Activated T-helper 17 cell treated with anti-CD3 and anti-CD28 coated beads, Interleukin-2, amount 50 U/mL, for 72 hours (primary cell): ENCODE measurements around the gene DPP7. TPM values are rescaled to one million over a fixed set of nuclear protein-coding genes. Genes with fewer than 3 reads are reported as not detected.

Experiments
- ATAC-seq: fragments of 150-1000 bp; cut with Tn5 transposase; replicated peaks from 2 replicates; pipeline ENCODE4 v1.10.0; 2021; ENCODE audit warnings: mild to moderate bottlenecking, moderate library complexity
- H3K27ac Mint-ChIP-seq: one replicate; pipeline ENCODE4 v1.8.0; 2022; ENCODE audit warnings: mixed read lengths
- H3K27me3 Mint-ChIP-seq: one replicate; pipeline ENCODE4 v1.8.0; 2022; ENCODE audit warnings: mixed read lengths
- H3K36me3 Mint-ChIP-seq: one replicate; pipeline ENCODE4 v1.8.0; 2022; ENCODE audit warnings: low read depth, mild to moderate bottlenecking, mixed read lengths
- H3K4me1 Mint-ChIP-seq: one replicate; pipeline ENCODE4 v1.8.0; 2022; ENCODE audit warnings: mixed read lengths
- H3K4me3 Mint-ChIP-seq: one replicate; pipeline ENCODE4 v1.8.0; 2022; ENCODE audit warnings: mild to moderate bottlenecking, mixed read lengths
- H3K9me3 Mint-ChIP-seq: one replicate; pipeline ENCODE4 v1.8.0; 2022; ENCODE audit warnings: mixed read lengths
- total RNA-seq, 2 donors: library from RNA; stranded (reverse); gene quantifications; one replicate each; pipeline ENCODE4 v1.2.3, GENCODE V29; 2022

The DPP7 gene
- total RNA-seq, 2 donors from 2014 or later = 219 to 255 TPM

DNA sequence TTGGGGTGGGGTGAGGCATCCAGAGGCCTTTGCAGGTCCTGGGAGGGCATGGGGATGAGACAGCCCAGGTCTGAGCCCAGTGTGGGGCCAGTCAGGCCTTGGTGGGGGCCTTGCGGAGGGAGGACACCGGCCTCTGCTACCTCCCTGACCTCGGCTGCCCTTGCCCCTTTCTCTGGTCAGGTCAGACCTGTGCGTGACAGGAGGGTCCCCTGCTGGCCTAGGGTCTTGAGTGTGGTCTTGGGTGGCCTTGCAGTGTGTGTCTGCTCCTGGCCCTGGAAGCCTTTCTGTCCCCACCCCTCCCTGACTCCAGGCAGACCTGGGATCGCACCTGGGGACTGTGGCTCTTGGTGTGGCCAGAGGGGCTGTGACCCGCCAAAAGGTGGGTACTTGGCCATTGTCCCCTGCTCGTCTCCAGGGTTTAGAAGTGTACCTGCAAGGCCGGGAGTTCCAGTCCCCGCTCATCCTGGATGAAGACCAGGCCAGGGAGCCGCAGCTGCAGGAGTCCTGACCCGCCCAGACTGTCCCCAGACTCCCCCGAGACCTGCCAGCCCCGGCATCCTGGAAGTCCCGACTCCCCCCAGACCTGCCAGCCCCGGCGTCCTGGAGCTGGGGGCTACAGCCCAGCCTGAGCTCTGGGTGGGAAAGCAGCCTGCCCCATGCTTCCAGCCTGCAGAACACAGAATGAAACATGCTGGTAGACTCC, 32.2 kb downstream of the DPP7 start:
- no peak for ATAC-seq
- no peaks in the 10 kb centered on the region for H3K27me3 Mint-ChIP-seq
- peaks cover 40% of the 10 kb centered on the region for H3K36me3 Mint-ChIP-seq
- peaks cover 12% of the 10 kb centered on the region for H3K4me1 Mint-ChIP-seq
- no peaks in the 10 kb centered on the region for H3K9me3 Mint-ChIP-seq
- no peak overlapping the region for H3K27ac Mint-ChIP-seq
- H3K4me3 Mint-ChIP-seq = no peak overlapping the region

DNA sequence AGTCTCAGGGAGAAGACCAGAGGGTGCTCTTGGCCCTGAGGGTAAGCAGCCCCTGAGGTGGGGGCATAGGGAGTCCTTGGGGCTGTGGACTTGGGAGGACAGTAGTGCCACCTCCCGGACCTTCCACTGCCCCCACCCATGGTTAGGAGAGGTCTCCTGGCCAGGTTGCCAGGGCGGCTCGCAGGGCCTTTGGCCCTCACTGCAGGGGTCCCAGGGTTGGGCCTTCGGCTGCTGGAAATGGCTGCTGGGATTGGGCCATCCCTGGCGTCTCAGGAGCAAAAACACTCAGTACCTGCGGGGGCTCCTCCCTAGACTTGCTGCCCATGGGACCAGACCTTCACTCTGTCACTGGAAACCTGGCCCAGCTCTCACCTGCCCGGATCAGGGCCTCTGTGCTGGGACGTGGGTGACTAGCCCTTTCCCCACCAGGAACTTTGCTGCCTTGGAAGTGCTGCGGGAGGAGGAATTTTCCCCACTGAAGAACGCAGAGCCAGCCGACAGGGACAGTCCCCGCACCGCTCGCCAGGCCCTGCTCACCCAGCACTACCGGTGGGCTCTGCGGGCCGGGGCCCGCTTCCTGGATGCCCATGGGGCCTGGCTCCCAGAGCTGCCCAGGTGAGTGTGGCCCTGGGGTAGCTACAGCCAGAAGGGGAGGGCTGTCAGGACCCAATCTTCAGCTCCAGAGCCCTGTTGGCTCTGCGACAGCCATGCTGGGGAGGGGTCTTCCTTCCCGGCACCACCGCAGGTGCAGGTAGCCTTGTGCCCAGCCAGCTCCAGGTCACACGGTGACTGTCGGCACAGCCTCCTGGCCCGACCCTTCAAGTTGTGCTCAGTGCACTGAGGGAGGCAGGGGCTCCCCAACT, 34.0 kb downstream of the DPP7 start:
- peaks cover 12% of the 10 kb centered on the region for H3K4me1 Mint-ChIP-seq
- peaks cover 40% of the 10 kb centered on the region for H3K36me3 Mint-ChIP-seq
- no peak overlapping the region for H3K4me3 Mint-ChIP-seq
- no peaks in the 10 kb centered on the region for H3K9me3 Mint-ChIP-seq
- no peak for ATAC-seq
- no peaks in the 10 kb centered on the region for H3K27me3 Mint-ChIP-seq
- H3K27ac Mint-ChIP-seq = no peak overlapping the region

DNA sequence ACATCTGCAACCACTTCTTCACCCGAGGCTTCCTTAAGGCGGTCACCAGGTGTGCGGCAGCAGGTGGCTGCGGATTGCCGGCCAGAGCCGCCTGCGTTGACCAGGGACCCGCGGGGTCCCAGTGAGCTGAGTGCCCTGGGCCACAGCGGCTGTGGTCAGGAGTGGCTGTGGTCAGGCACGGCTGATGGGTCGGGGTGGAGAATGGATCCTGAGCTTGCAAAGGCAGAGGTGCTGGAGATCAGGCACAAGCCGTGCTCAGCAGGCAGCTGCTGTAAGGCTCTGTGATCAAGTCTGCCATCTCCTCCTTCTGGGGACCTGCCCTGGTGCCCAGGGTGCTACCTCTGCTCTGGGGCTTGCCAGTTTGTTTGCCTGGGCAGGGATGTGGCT, 35.1 kb downstream of the DPP7 start:
- no peaks in the 10 kb centered on the region for H3K27me3 Mint-ChIP-seq
- no peak overlapping the region for H3K27ac Mint-ChIP-seq
- no peaks in the 10 kb centered on the region for H3K9me3 Mint-ChIP-seq
- ATAC-seq = no peak
- H3K4me1 Mint-ChIP-seq = peaks cover 8% of the 10 kb centered on the region
- H3K36me3 Mint-ChIP-seq = peaks cover 40% of the 10 kb centered on the region
- peak overlapping the region; percentile 53 for H3K4me3 Mint-ChIP-seq

DNA sequence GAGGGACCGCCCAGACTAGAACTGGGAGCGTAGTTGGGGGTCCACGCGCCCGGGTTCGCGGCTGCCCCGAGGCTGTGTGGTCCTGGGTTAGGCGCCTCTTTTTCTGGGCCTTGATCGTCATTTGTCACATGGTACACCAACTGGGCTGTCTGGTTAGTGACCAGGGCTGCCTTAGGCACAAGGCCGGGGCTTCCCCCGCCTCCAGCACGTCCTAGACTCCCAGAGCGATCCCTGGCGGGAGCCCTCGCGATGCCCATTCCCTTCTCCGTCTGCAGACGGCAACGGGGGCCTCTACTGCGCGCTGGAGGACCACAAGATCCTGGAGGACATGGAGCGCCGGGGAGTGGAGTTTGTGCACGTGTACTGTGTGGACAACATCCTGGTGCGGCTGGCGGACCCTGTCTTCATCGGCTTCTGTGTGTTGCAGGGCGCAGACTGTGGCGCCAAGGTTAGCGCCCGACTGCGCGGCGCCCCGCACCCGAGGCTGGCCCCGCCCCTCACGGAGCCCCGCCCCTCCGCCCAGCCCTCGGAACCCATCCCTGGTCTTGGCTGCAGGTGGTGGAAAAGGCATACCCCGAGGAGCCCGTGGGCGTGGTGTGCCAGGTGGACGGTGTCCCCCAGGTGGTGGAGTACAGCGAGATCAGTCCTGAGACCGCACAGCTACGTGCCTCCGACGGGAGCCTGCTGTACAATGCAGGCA, 35.7 kb downstream of the DPP7 start:
- ATAC-seq = no peak
- Mint-ChIP-seq H3K4me3 (peak overlapping the region; percentile 53), H3K9me3 (no peaks in the 10 kb centered on the region), H3K27ac (no peak overlapping the region), H3K36me3 (peaks cover 39% of the 10 kb centered on the region), H3K4me1 (peaks cover 6% of the 10 kb centered on the region), H3K27me3 (no peaks in the 10 kb centered on the region)

DNA sequence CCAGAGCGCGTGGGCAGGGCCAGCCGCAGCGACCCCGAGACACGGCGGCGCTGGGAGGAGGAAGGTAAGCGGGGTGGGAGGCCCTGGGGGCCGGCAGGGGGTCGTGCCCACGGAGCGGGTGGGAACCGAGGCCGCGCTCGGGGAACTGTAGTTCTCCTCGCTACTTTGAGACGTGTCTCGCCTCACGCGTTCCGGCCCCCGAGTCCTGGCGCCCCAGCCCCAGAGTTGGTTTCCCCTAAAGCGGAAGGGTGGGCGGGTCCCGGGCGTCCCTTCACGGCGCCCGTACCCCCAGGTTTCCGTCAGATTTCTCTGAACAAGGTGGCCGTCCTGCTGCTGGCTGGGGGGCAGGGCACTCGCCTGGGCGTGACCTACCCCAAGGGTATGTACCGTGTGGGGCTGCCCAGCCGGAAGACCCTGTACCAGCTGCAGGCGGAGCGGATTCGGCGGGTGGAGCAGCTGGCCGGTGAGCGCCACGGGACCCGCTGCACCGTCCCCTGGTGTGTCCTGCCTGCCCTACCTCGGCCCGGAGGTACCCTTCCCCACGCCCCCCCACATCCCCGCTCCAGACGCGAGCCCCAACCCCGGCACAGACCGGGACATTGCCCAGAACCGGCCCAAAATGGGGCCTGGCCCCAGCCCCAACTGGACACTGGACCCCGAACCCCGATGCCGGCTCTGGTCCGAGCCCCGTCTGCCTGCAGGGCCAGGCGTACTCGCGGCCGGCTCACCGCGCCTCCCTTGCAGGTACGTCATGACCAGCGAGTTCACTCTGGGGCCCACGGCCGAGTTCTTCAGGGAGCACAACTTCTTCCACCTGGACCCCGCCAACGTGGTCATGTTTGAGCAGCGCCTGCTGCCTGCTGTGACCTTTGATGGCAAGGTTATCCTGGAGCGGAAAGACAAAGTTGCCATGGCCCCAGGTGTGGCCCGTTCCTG, 36.5 kb downstream of the DPP7 start:
- peak; percentile 45 for ATAC-seq
- no peaks in the 10 kb centered on the region for H3K9me3 Mint-ChIP-seq
- H3K27ac Mint-ChIP-seq = no peak overlapping the region

DNA sequence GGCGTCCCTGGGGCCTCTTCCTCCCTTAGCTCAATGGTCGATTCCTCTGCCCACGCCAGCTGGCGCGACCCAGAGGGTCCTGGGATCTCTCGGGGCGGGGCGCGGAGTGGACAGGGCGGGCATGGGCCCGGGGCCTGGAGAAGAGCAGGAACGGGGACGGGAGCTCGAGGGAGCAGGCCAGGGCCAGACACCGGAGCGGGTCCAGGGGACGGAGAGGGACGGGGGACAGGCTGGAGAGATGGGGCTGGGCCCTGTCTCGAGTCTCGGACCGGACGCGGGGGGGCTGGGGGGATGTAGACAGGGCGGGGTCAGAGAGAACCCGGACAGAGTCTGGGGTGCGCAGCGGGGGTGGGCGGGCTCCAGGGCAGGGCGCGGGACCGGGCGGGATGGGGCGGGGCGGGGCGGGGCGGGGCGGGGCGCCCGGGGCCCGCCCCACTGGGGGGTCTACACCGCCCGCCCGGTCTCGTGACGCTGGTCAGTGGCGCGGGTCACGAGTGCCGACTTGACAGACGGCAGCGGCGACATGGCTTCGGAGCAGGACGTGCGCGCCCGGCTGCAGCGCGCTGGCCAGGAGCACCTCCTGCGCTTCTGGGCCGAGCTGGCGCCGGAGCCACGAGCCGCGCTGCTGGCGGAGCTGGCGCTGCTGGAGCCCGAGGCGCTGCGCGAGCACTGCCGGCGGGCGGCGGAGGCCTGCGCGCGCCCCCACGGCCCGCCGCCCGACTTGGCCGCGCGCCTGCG, 37.4 kb downstream of the DPP7 start, which contains the start of gene UAP1L1:
Gene UAP1L1, plus strand, starts transcription at position 508 of the 738 bp plus-strand sequence. Its CDS starts 16 bp downstream, at position 524.
- peak within 1 kb of the TSS; percentile 61 for H3K4me3 Mint-ChIP-seq
- peaks cover 29% of the 10 kb centered on the region for H3K36me3 Mint-ChIP-seq
- peak; percentile 86 for ATAC-seq
- no peaks in the 10 kb centered on the region for H3K27me3 Mint-ChIP-seq
- H3K27ac Mint-ChIP-seq = no peak within 1 kb of the TSS
- H3K9me3 Mint-ChIP-seq = no peaks in the 10 kb centered on the region
- H3K4me1 Mint-ChIP-seq = no peaks in the 10 kb centered on the region

More for the DNA sequence above, 36.5 kb downstream of the DPP7 start:
- H3K36me3 Mint-ChIP-seq = peaks cover 32% of the 10 kb centered on the region
- no peaks in the 10 kb centered on the region for H3K27me3 Mint-ChIP-seq
- H3K4me3 Mint-ChIP-seq = peak overlapping the region; percentile 53
- H3K4me1 Mint-ChIP-seq = no peaks in the 10 kb centered on the region

DNA sequence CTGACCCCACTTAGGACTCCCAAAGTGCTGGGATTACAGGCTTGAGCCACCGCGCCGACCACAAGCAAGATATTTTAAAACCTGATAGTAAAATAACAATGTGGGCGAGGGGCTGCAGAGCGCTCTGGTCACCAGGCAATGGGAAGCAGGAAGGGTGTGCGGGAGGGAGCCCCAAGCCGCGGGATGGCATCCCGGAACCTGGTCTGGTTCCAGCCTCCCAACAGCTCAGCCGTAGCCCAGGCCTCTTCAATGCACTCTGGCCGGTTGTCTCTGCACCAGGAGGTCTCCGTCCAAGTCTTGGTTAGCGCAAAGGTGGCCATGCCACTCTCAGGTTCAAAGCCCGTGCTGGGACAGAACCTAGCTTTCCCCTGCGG, 37.9 kb downstream of the DPP7 start:
- no peaks in the 10 kb centered on the region for H3K9me3 Mint-ChIP-seq
- H3K36me3 Mint-ChIP-seq = peaks cover 24% of the 10 kb centered on the region
- H3K27ac Mint-ChIP-seq = no peak overlapping the region
- H3K4me3 Mint-ChIP-seq = peak overlapping the region; percentile 61
- no peaks in the 10 kb centered on the region for H3K27me3 Mint-ChIP-seq
- no peaks in the 10 kb centered on the region for H3K4me1 Mint-ChIP-seq
- ATAC-seq = no peak

DNA sequence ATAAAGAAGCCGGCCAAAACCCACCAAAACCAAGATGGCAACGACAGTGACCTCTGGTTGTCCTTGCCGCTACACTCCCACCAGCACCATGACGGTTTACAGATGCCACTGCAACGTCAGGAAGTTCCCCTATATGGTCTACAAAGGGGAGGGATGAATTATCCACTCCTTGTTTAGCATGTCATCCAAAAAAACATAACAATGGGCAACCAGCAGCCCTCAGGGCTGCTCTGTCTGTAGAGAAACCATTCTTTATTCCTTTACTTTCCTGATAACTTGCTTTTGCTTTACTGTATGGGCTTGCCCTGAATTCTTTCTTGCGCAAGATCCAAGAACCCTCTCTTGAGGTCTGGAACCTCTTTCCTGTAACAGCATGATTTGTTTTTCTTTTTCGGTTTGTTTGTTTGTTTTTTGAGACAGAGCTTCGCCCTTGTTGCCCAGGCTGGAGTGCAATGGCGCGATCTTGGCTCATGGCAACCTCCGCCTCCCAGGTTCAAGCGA, 39.2 kb downstream of the DPP7 start:
- H3K27ac Mint-ChIP-seq = no peak overlapping the region
- peaks cover 7% of the 10 kb centered on the region for H3K4me1 Mint-ChIP-seq
- no peaks in the 10 kb centered on the region for H3K27me3 Mint-ChIP-seq

DNA sequence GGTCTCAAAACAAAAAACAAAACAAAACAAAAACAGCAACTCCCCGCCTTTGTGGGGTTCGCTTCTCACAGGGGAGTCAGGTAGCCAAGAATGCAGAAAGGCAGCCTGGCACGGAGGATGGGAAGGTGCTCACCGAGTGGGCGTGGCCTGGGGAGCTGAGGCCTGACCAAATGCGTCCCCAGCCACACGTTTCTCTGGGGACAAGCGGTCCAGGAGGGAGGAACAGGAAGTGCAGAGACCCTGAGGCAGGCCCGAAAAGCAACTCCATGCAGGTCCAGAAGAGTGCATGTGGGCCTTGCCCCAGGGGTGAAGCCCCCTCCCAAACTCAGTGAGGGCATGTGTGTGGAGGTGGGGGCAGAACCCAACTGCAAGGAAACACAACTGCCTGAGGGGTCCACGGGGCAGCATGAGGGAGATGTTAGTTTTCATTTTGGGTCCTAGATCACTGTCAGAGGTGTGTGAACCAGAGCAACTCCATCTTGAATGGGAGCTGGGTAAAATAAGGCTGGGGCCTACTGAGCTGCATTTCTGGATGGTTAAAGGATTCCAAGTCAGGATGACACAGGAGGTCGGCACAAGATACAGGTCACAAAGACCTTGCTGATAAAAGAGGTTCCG, 39.8 kb downstream of the DPP7 start:
- ATAC-seq = no peak
- H3K27me3 Mint-ChIP-seq = no peaks in the 10 kb centered on the region
- no peaks in the 10 kb centered on the region for H3K9me3 Mint-ChIP-seq
- H3K4me1 Mint-ChIP-seq = peaks cover 7% of the 10 kb centered on the region
- H3K27ac Mint-ChIP-seq = no peak overlapping the region
- peaks cover 15% of the 10 kb centered on the region for H3K36me3 Mint-ChIP-seq
- no peak overlapping the region for H3K4me3 Mint-ChIP-seq

More for the DNA sequence above, 39.2 kb downstream of the DPP7 start:
- Mint-ChIP-seq H3K36me3 (peaks cover 20% of the 10 kb centered on the region), H3K9me3 (no peaks in the 10 kb centered on the region), H3K4me3 (no peak overlapping the region)
- no peak for ATAC-seq

DNA sequence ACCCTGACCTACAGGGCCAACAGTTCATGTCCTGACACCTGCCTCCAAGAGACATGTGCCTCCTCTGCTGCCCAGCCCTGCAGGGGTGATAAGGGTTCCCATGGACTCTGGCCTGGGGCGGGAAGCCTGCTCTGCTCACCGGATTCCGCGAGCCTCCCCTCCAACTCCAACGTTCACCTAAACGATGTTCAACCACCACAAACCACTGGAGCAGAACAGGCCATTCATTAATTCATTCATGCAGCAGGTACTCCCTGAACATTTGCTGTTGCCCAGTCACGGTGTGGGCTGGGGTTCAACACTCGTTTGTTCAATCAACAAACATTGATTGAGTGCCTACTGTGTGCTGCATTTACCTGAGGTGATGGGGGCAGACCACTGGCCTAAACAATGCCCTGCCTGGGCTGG, 40.5 kb downstream of the DPP7 start:
- H3K4me3 Mint-ChIP-seq = no peak overlapping the region
- no peak overlapping the region for H3K27ac Mint-ChIP-seq
- ATAC-seq = no peak
- H3K4me1 Mint-ChIP-seq = peaks cover 7% of the 10 kb centered on the region
- H3K36me3 Mint-ChIP-seq = peaks cover 8% of the 10 kb centered on the region
- no peaks in the 10 kb centered on the region for H3K9me3 Mint-ChIP-seq
- H3K27me3 Mint-ChIP-seq = no peaks in the 10 kb centered on the region

DNA sequence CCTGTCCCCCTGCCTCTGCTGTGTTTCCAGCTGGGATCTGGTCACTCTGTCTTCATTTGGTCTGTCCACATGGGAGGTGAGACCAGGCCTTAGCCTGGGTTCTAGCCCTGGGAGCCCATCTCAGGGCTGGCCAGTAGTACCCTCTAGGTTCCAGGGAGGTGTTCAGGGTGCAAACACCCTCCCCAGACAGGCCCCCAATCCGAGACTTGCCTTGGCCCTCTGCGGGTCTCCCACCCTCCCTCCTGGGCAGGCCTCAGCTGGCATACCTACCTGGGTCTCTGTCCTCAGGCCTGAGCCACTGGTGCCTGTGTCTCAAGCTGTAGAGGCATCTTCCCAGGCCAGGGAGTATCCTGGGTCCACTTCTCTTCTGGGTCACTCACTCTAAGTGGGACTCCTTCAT, 43.3 kb downstream of the DPP7 start:
- no peak for ATAC-seq
- peak overlapping the region; percentile 87 for H3K4me3 Mint-ChIP-seq
- H3K9me3 Mint-ChIP-seq = no peaks in the 10 kb centered on the region
- H3K36me3 Mint-ChIP-seq = peaks cover 5% of the 10 kb centered on the region
- H3K27me3 Mint-ChIP-seq = no peaks in the 10 kb centered on the region
- peaks cover 12% of the 10 kb centered on the region for H3K4me1 Mint-ChIP-seq
- H3K27ac Mint-ChIP-seq = peak overlapping the region; percentile 64

DNA sequence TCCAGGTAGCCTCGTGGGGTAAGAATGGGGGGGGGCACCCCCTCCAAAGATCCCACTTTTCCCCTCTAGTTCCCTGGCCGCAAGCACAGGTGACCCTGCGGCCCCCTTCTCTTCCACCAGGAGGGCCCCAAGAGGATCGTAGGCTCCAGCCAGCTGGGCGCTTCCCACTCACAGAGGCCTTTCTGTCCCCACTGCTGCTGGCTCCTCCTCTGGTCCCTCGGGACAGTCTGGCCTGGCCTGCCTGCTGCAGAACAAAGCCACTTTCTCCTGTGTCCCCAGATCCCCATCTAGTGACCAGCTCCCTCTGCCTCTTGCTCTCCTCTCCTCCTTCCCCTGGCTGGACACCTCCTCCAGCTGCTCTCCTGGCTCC, 43.6 kb downstream of the DPP7 start:
- Mint-ChIP-seq H3K36me3 (peaks cover 5% of the 10 kb centered on the region), H3K9me3 (no peaks in the 10 kb centered on the region), H3K4me1 (peaks cover 12% of the 10 kb centered on the region), H3K4me3 (peak overlapping the region; percentile 87), H3K27me3 (no peaks in the 10 kb centered on the region), H3K27ac (peak overlapping the region; percentile 64)
- no peak for ATAC-seq
